H1 (cell line): ENCODE results near the gene SLC35F3. TPM values are rescaled to one million over a fixed set of nuclear protein-coding genes. Genes with fewer than 3 reads are reported as not detected.

Experiments used
- CTCF ChIA-PET: fragments of 300-600 bp; sonication (Branson Sonifier 250); formaldehyde crosslinking; loops from one replicate; lab custom pipeline; 2021; ENCODE audit not compliant: partially characterized antibody; lab: Charles Lee
- POLR2A ChIA-PET: fragments of 300-600 bp; sonication (Branson Sonifier 250); formaldehyde crosslinking; loops from one replicate; lab custom pipeline; 2021; ENCODE audit warnings: inconsistent platforms; ENCODE audit not compliant: partially characterized antibody; lab: Charles Lee
- DNase-seq, 2 experiments: peaks; one replicate each; pipeline versions ENCODE4 v3.0.0 to v3.0.0-alpha.2; 2010 to 2022; ENCODE audit warnings: low spot score in 2 of 2, low read depth in 1 of 2, mixed read lengths in 1 of 2
- FAIRE-seq: peaks from 2 replicates; lab custom pipeline; 2011; peaks lifted over from hg19 to GRCh38; lab: Jason Lieb, UNC
- H2AFZ ChIP-seq: 2 replicates; pipeline ENCODE4 v1.8.1; 2012; ENCODE audit warnings: low read length, inconsistent platforms
- H2AK5ac ChIP-seq: 2 replicates; pipeline ENCODE4 v1.6.1; 2013; ENCODE audit warnings: low read depth, low read length
- H2BK120ac ChIP-seq: replicated peaks from 2 replicates; pipeline ENCODE3; 2013; ENCODE audit warnings: low read depth, low read length, inconsistent platforms
- H2BK12ac ChIP-seq: 2 replicates; pipeline ENCODE4 v1.6.1; 2013; ENCODE audit warnings: low read depth, low read length
- H2BK15ac ChIP-seq: 2 replicates; pipeline ENCODE4 v1.6.1; 2013; ENCODE audit warnings: low read length
- H2BK20ac ChIP-seq: 2 replicates; pipeline ENCODE4 v1.6.1; 2013; ENCODE audit warnings: low read length
- H2BK5ac ChIP-seq: 2 replicates; pipeline ENCODE4 v1.6.1; 2013; ENCODE audit warnings: low read depth, low read length
- H3K14ac ChIP-seq: 2 replicates; pipeline ENCODE4 v1.6.1; 2013; ENCODE audit warnings: inconsistent platforms; ENCODE audit not compliant: insufficient read length
- H3K18ac ChIP-seq: 2 replicates; pipeline ENCODE4 v1.6.1; 2013; ENCODE audit warnings: low read length; ENCODE audit errors: extremely low read depth
- H3K23ac ChIP-seq: 2 replicates; pipeline ENCODE4 v1.6.1; 2013; ENCODE audit warnings: inconsistent platforms; ENCODE audit not compliant: insufficient read length
- H3K23me2 ChIP-seq: 2 replicates; pipeline ENCODE4 v1.6.1; 2013; ENCODE audit warnings: low read depth, low read length
- H3K27ac ChIP-seq: 2 replicates; pipeline ENCODE4 v1.6.1; 2011; ENCODE audit warnings: low read depth, low read length, inconsistent platforms
- H3K27me3 ChIP-seq, 4 experiments: replicated peaks in 1 of 4; 1 replicate in 1 of 4; 2 replicates in 3 of 4; pipeline versions ENCODE4 v1.6.1 to v1.8.1; 2011 to 2013; ENCODE audit warnings: low read length in 3 of 4, mild to moderate bottlenecking in 3 of 4, inconsistent platforms in 2 of 4, mixed read lengths in 2 of 4, moderate library complexity in 1 of 4; ENCODE audit not compliant: control insufficient read depth in 3 of 4, insufficient read depth in 3 of 4; ENCODE audit errors: extremely low read depth in 1 of 4
- H3K36me3 ChIP-seq, 4 experiments: 2 replicates each; pipeline versions ENCODE4 v1.6.1 to v1.8.1; 2011 to 2013; ENCODE audit warnings: mild to moderate bottlenecking in 4 of 4, low read length in 3 of 4, moderate library complexity in 2 of 4, control low read depth in 1 of 4, inconsistent platforms in 1 of 4; ENCODE audit not compliant: insufficient read depth in 4 of 4, control insufficient read depth in 2 of 4
- H3K4ac ChIP-seq: replicated peaks from 2 replicates; pipeline ENCODE3; 2013; ENCODE audit warnings: low read length, low read depth, mixed read lengths, inconsistent platforms; ENCODE audit not compliant: insufficient read length
- H3K4me1 ChIP-seq, 4 experiments: replicated peaks in 1 of 4; 1 replicate in 1 of 4; 2 replicates in 3 of 4; pipeline versions ENCODE4 v1.6.1 to v1.8.1; 2011 to 2013; ENCODE audit warnings: low read length in 3 of 4, inconsistent platforms in 2 of 4, mixed read lengths in 1 of 4; ENCODE audit not compliant: insufficient read depth in 4 of 4, control insufficient read depth in 3 of 4
- H3K4me2 ChIP-seq, 2 experiments: 2 replicates each; pipeline versions ENCODE4 v1.6.1 to v1.8.1; 2011 to 2013; ENCODE audit warnings: low read depth in 2 of 2, low read length in 2 of 2, control low read depth in 1 of 2, inconsistent platforms in 1 of 2, mild to moderate bottlenecking in 1 of 2; ENCODE audit not compliant: insufficient read depth in 1 of 2
- H3K4me3 ChIP-seq, 4 experiments: fragments of 200-600, 300-600 bp in 1 of 4; sonication (generic), shearing (Covaris generic), sonication (Bioruptor Twin) in 1 of 4; 2 replicates each; pipeline versions ENCODE4 v1.5.1 to v1.8.1; 2011 to 2016; ENCODE audit warnings: low read length in 4 of 4, low read depth in 3 of 4, control low read depth in 2 of 4, inconsistent platforms in 2 of 4, mild to moderate bottlenecking in 2 of 4, mixed read lengths in 1 of 4, moderate library complexity in 1 of 4; ENCODE audit not compliant: insufficient read depth in 2 of 4; ENCODE audit errors: extremely low read depth in 1 of 4
- H3K56ac ChIP-seq: replicated peaks from 2 replicates; pipeline ENCODE3; 2013; ENCODE audit warnings: low read depth, mild to moderate bottlenecking, mixed read lengths, low read length, inconsistent platforms; ENCODE audit not compliant: insufficient read length
- H3K79me1 ChIP-seq: 2 replicates; pipeline ENCODE4 v1.6.1; 2013; ENCODE audit warnings: low read depth, low read length, control low read depth
- H3K79me2 ChIP-seq, 2 experiments: 2 replicates each; pipeline versions ENCODE4 v1.6.1 to v1.8.1; 2012 to 2013; ENCODE audit warnings: low read length in 2 of 2, mild to moderate bottlenecking in 2 of 2, inconsistent platforms in 1 of 2; ENCODE audit not compliant: insufficient read depth in 2 of 2, control insufficient read depth in 1 of 2
- H3K9ac ChIP-seq, 4 experiments: replicated peaks in 1 of 4; 1 replicate in 1 of 4; 2 replicates in 3 of 4; pipeline versions ENCODE4 v1.6.1 to v1.8.1; 2011 to 2013; ENCODE audit warnings: low read depth in 3 of 4, low read length in 3 of 4, control low read depth in 2 of 4, mild to moderate bottlenecking in 2 of 4, moderate library complexity in 2 of 4, inconsistent platforms in 1 of 4; ENCODE audit errors: extremely low read depth in 1 of 4
- H3K9me3 ChIP-seq, 2 experiments: 2 replicates each; pipeline versions ENCODE4 v1.6.1 to v1.8.1; 2012 to 2013; ENCODE audit warnings: mild to moderate bottlenecking in 2 of 2, moderate library complexity in 2 of 2, control low read depth in 1 of 2, inconsistent platforms in 1 of 2, low read depth in 1 of 2, low read length in 1 of 2, mixed read lengths in 1 of 2; ENCODE audit not compliant: insufficient read depth in 2 of 2
- H4K20me1 ChIP-seq, 2 experiments: replicated peaks in 1 of 2; 2 replicates each; pipeline versions ENCODE3 to v1.8.1; 2011 to 2013; ENCODE audit warnings: inconsistent platforms in 2 of 2, low read length in 2 of 2, mild to moderate bottlenecking in 1 of 2; ENCODE audit not compliant: insufficient read depth in 2 of 2, control insufficient read depth in 1 of 2
- H4K5ac ChIP-seq: 2 replicates; pipeline ENCODE4 v1.6.1; 2013; ENCODE audit warnings: low read length, low read depth, mixed read lengths, inconsistent platforms; ENCODE audit not compliant: insufficient read length
- H4K8ac ChIP-seq: 2 replicates; pipeline ENCODE4 v1.8.0; 2013; ENCODE audit warnings: mild to moderate bottlenecking, moderate library complexity, low read length, inconsistent platforms; ENCODE audit not compliant: insufficient read depth; ENCODE audit errors: extremely low read depth
- H4K91ac ChIP-seq: replicated peaks from 2 replicates; pipeline ENCODE3; 2013; ENCODE audit warnings: low read length, mixed read lengths, inconsistent platforms; ENCODE audit not compliant: insufficient read length
- GTF2F1 ChIP-seq: IDR thresholded peaks from 2 replicates; pipeline ENCODE4 v1.6.1; 2012; ENCODE audit warnings: low read depth, low read length, improper control_type of control experiment, borderline replicate concordance
- SP1 ChIP-seq: IDR thresholded peaks from 2 replicates; pipeline ENCODE4 v1.6.1; 2011; ENCODE audit warnings: low read depth, low read length
- WGBS, 2 experiments: shearing (Covaris generic) in 1 of 2; methylation state at CpG; one replicate each; pipeline versions ENCODE4 v1.1.6 to v1.1.7; 2013 to 2015; ENCODE audit warnings: low lambda C conversion rate in 2 of 2, mixed read lengths in 2 of 2, inconsistent platforms in 1 of 2, low coverage in 1 of 2, missing lambda C conversion rate in 1 of 2; ENCODE audit not compliant: insufficient replicate concordance in 2 of 2, insufficient coverage in 1 of 2, insufficient read length in 1 of 2; ENCODE audit errors: extremely low coverage in 1 of 2, missing lambda C conversion rate in 1 of 2; 5-methylcytosine and 5-hydroxymethylcytosine counted together
- polyA plus RNA-seq, 7 experiments: library from polyadenylated mRNA; depleted of rRNA in 3 of 7; stranded (reverse) in 5 of 7; unstranded in 2 of 7; fragments of >200 nt in 5 of 7; fragments of 200-250 nt in 2 of 7; gene quantifications; 1 replicate in 5 of 7; 2 replicates in 1 of 7; 4 replicates in 1 of 7; pipeline versions ENCODE4 v1.2.1 to v1.2.3, GENCODE V29; 2011 to 2013; ENCODE audit warnings: missing spikeins in 2 of 7, mixed read lengths in 2 of 7
- total RNA-seq: library from RNA; stranded (reverse); fragmentation: NEBNext Ultra II Directional; extraction: Animal tissue kit (Norgen Biotek cat#: 25700); gene quantifications from 2 replicates; pipeline ENCODE4 v1.2.1, GENCODE V29; 2021

SLC35F3 gene
- total and polyA plus RNA-seq, 2 of the 8 experiments (the other 6 are each of a cell fraction or from before 2014, with no cell fraction given) = 0.78 to 1.2 TPM

GRCh38 chr1:234208791-234209190, 304.3 kb downstream of the SLC35F3 start:
- Histone ChIP-seq H4K8ac (no peak overlapping the region), H2BK5ac (no peak overlapping the region), H2BK120ac (no peak overlapping the region), H3K18ac (no peak overlapping the region), H4K91ac (no peak overlapping the region), H4K5ac (no peak overlapping the region), H3K79me1 (no peaks in the 10 kb centered on the region), H3K23me2 (peaks cover under 1% of the 10 kb centered on the region; the same call in 1 of the 2 replicates), H4K20me1 (no peaks in the 10 kb centered on the region), H3K56ac (no peak overlapping the region), H3K9ac (no peak overlapping the region), H3K27ac (no peak overlapping the region), H3K4me1 (no peaks in the 10 kb centered on the region; a peak in 1 of 7 replicates), H3K4me2 (no peak overlapping the region), H3K23ac (no peak overlapping the region), H2BK12ac (no peak overlapping the region), H2AFZ (no peak overlapping the region), H2BK20ac (no peak overlapping the region), H3K14ac (no peak overlapping the region), H3K27me3 (peaks cover 0 to 7% (median 5%) of the 10 kb centered on the region in 4 experiments; a peak in 6 of 7 replicates), H3K4ac (no peak overlapping the region), H3K4me3 (no peak overlapping the region), H2AK5ac (no peak overlapping the region), H2BK15ac (no peak overlapping the region), H3K36me3 (no peaks in the 10 kb centered on the region), H3K79me2 (no peaks in the 10 kb centered on the region), H3K9me3 (0 out of 4 replicates have a peak, but pooled peaks cover 0 to 5% of the 10 kb centered on the region in 2 experiments)
- DNase-seq = no peak
- no peak for FAIRE-seq
- POLR2A ChIA-PET = no interaction called here
- CTCF ChIA-PET = interaction anchor here (0.6 to 1.8 kb wide), 8 partner anchors 19 to 830 kb away, joined by 3 to 10 read pairs (median 4); no protein-coding TSS in a partner anchor
- 80% methylated on average over 1 of the region's 1 CpG; no CpG with 5 or more reads in 1 of the 2 experiments for WGBS, 2 experiments
- no peak for TF ChIP-seq SP1
- no peak for TF ChIP-seq GTF2F1
